Pons (tissue), 1 donor: Measurements from ENCODE around the gene CCM2L.

Experiments
- DNase-seq: peaks from one replicate; pipeline ENCODE4 v3.0.0-alpha.2; 2016; ENCODE audit warnings: low spot score

CCM2L gene

DNA sequence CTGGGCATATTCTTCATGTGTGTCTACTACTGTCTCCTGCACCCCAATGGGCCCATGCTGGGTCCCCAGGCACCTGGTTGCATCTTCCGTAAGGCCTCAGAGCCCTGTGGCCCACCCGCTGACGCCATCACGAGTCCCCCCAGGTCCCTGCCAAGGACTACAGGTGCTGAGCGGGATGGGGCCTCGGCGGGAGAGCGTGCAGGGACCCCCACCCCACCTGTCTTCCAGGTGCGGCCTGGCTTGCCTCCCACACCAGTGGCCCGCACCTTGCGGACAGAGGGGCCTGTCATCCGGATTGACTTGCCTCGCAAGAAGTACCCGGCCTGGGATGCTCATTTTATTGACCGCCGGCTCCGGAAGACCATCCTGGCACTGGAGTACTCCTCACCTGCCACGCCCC lies 13.2 kb upstream of the CCM2L start:
- DNase-seq = no peak

- DNase-seq = no peak
These were observed 12.0 kb upstream of the CCM2L start for GRCh38 chr20:31998246-31998645.

- no peak for DNase-seq
These were observed 6.9 kb upstream of the CCM2L start for GRCh38 chr20:32003325-32003724.

- DNase-seq = peak; percentile 26
These were observed 5.3 kb upstream of the CCM2L start for GRCh38 chr20:32004963-32005362.

GRCh38 chr20:32006053-32006452 lies 4.2 kb upstream of the CCM2L start:
- no peak for DNase-seq

GRCh38 chr20:32006841-32007786 lies 3.1 kb upstream of the CCM2L start:
- DNase-seq = peak; percentile 19

GRCh38 chr20:32007787-32008616 lies 2.2 kb upstream of the CCM2L start:
- DNase-seq = no peak

DNA sequence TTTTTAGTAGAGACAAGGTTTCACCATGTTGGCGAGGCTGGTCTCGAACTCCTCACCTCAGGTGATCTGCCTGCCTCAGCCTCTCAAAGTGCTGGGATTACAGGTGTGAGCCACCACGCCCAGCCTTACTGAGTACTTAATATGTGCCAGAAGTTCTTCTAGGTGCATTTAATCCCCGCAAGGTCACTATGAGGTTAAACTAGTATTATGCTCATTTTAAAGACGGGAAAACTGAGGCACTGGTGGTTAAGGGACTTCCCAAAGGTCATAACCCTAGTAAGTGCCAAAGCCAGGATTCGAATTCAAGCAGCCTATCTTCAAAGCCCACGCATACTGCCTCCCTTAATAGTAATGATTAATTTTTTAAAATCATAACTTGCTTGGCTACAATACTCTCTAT lies 674 bp upstream of the CCM2L start:
- DNase-seq = no peak

GRCh38 chr20:32010666-32011065 lies 428 bp downstream of the CCM2L start:
- no peak for DNase-seq

DNA sequence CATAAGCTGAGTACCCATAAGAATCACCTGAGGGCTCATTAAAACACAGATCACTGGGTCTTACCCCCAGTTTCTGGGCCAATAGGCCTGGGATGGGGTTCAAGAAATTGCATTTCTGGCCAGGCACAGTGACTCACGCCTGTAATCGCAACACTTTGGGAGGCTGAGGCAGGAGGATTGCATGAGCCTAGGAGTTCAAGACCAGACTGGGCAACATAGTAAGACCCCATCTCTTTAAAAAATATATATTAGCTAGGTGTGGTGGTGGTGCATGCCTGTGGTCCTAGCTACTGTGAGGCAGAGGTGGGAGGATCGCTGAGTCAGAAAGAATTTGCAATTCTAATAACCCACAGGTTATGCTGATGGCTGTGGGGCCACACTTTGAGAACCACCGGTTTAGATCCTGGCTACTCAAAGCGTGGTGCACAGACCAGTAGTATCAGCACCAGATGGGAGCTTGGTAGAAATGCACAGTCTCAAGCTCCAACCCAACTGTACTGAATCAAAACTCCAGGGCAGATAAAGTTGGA lies 2.0 kb downstream of the CCM2L start:
- DNase-seq = no peak

GRCh38 chr20:32013326-32013725 lies 3.1 kb downstream of the CCM2L start:
- DNase-seq = no peak

DNA sequence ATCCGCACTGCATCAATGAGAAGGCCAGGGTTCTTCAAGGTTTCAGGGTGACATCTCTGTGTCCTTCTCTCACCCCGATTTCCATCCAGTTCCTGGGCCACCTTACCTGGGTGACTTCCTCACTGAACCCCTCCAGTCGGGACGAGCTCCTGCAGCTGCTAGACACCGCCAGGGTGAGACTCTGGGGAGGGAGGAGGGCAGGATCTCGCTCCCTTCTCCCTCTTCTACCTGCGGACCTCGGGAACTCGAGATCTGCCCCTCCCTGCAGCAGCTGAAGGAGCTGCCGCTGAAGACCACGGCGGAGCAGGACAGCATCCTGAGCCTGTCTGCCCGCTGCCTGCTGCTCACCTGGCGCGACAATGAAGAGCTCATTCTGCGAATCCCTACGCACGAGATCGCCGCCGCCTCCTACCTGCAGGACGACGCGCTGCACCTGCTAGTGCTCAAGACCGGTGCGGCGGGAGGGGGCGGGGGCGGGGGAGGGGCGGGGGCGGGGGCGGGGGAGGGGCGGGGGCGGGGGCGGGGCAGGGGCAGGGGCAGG lies 7.5 kb downstream of the CCM2L start:
- DNase-seq = no peak

DNA sequence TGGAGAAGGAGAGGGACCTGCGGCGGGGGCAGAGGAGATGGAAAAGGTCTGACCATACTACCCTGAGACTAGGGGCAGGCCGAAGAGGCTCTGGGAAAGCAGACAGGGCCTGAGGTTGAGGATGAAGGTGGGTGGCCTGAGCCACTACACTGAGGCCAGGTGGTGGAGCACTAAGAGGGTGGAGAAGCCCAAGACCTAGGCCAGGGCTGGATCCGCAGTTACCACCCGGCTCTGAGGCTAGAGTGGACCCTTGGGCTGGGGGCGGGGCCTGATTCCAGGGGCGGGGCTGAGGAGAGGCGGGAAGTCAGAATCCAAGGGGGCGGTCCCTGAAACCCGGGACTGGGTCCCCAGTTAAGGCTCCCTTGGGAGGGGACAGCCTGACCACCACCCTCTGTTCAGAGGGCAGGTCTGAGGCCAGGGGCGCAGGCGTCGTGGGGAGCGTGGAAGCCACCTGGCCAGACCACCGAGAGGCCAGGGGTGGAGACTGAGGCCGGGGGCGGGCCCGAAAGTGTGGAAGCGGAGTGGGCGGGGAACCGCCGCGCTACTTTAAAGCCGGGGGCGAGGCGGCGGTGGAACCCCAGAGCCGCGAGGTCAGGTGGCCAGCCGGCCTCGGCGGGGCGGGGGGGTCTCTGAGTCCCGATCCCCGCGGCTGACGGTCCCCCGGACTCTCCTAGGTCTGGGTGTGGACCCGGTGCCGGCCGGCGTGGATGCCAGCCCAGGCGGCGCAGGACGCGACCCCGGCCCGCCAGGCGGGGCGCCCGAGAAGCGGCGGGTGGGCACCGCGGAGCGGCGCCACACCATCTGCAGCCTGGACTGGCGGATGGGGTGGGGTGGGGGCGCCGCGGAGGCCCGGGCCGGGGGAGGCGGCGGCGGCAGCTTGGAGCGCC lies 8.3 kb downstream of the CCM2L start:
- DNase-seq = no peak

- no peak for DNase-seq
These were observed 8.9 kb downstream of the CCM2L start for GRCh38 chr20:32019156-32019510.

DNA sequence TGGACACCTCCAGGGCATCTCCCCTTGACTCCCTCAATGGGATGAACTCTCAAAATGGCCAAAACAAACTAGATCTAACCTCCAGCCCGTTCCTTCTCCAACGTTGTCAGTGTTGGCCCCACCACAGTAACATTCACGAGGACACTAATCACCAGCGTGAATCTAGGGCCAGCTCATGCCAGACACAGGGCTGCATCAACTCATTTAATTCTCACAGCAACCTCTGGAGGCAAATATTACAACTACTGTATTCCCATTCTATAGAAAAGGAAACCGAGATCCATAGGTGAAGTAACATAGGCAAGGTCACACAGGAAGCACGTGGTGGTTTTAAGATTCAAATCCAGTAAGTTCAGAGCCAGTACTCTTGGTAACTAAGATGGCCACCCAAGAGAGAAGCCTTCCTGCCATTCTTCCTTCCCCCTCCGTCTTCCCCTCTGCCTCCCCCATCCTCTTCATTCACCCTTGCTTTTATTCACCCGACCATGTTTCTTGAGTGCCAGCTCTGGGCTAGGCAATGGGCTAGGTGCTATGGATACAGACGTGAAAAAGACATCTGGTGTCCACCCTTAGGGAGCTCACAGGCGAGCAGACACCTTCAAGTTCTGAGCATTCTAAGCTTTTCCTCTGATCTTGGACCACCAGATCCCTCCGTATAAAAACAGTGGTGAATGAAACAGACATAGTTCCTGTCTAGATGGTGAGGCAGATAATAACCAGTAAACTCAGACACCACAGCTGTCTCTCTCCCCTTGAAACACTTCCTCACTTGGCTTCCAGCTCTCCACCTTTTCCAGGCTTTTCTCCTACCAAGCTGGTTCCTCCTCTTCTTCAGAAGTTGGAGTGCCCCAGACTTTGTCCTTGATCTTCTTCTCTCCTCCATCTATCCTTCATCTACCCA lies 9.6 kb downstream of the CCM2L start:
- DNase-seq = no peak

DNA sequence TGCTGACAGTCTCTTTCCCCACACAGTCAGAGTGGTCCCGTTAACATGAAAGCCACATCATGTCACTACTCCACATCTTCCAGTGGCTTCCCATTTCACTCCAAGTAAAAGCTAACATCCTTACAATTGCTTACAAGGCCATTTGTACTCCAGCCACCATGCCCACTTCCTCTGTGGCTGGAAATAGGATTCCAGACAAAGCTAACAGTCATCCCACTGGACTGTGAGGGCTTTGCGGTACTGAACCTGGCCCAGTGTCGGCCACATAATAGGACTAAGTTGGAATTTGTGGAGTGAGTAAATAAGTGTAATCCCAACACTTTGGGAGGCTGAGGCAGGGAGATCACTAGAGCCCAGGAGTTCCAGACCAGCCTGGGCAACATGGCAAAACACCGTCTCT lies 10.9 kb downstream of the CCM2L start:
- DNase-seq = no peak

- no peak for DNase-seq
These were observed 14.6 kb downstream of the CCM2L start for GRCh38 chr20:32024683-32025295.

DNA sequence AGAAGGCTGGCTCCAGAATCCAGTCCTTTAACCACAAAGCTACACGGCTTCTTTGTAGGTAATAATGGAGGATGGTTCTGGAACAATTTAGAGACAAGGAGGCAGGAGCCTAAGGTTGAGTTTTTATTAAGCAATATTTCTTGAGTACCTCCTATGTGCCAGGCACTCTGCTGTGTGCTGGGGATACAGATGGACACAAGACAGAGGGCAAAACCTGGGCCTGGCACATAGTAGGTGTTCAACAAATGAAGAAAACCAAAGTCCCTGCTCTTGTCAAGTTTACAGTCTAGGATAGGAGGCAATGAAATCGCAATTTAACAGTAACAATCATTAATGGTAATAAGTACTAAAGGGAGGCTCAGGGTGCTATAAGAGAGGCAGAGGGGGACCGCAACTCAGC lies 17.4 kb downstream of the CCM2L start:
- DNase-seq = no peak

DNA sequence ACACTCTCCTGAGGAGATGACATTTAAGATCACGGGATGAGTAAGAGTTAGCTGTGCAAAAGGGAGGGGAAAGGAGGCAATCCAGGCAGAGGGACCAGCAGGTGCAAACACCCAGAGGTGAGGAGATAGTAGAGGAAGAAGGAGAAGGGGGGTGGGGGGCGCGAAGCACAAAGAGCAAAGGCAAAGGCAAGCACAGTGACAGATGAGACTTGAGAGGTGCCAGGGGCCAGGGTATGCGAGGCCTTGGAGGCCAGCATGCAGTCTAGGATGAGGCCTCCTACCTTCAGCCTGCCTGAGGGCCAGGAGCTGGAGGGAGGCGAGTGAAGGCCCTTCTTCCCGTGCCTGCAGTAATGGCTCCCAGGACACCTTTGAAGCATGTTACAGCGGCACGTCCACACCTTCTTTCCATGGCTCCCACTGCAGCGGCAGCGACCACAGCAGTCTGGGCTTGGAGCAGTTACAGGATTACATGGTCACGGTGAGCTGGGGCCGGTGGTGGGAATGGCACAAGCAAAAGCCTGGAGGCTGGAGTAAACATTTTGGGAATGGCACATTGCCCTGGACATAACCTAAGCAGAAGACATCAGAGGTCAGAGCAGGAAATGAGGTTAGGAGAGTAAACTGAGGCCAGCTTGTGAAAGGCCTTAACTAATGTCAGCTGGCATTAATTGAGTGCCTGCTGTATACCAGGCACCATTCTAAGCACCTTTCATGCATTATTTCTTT lies 18.6 kb downstream of the CCM2L start:
- no peak for DNase-seq
